Measurements from ENCODE around the gene CNTNAP2.

CNTNAP2 gene

DNA sequence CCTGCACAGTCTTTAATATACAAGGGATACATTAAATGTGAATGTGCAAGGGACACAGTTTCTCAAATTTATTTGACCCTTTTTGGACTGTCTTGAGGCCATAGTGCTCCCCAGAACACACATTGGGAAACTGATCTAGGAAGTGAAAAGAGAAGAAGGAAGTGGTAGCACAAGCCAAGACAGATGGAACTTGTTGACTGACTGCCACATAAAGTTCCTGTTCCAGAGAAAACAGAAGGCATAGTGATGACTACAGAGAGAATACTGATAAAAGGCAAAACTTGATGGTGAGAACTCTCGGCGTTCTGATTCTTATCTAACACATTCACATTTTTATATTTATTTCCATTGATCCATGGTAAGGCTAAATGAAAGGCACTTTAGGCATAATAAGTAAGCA, 1216.4 kb downstream of the CNTNAP2 start:
- no peaks in the 10 kb centered on the region for H3K4me1 ChIP-seq (ENCODE audit: control insufficient read depth, insufficient read depth, low read length, unreplicated experiment)
- no peaks in the 10 kb centered on the region for H3K36me3 ChIP-seq (ENCODE audit: insufficient read depth, low read length)
- H3K79me2 ChIP-seq (ENCODE audit: control insufficient read depth, insufficient read depth, low read length, unreplicated experiment) = no peaks in the 10 kb centered on the region
- no peak overlapping the region for H2AFZ ChIP-seq (ENCODE audit: low read length, unreplicated experiment)
- no peaks in the 10 kb centered on the region for H3K27me3 ChIP-seq (ENCODE audit: insufficient read depth, low read length)
- no peak overlapping the region for H3K4me3 ChIP-seq (ENCODE audit: low read depth, low read length)
- H3K27ac ChIP-seq (ENCODE audit: low read depth, low read length) = no peak overlapping the region

DNA sequence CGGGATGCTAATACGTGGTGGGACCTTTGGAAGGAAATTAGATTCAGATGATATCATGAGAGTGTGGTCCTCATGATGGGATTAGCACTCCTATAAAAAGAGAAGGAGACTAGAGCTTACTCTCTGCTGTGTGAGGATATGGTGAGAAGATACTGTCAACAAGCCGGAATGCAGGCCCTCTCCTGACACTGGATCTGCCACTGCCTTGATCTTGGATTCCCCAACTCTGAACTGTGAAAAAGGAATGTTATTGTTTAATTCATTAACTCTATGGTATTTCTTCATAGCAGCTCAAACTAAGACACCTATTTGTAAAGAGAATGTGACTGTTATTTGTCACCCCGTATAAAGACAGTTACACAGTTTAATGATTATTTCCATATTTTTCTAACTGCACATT, 1246.5 kb downstream of the CNTNAP2 start:
- no peak overlapping the region for H3K4me3 ChIP-seq (ENCODE audit: low read depth, low read length)
- no peak overlapping the region for H2AFZ ChIP-seq (ENCODE audit: low read length, unreplicated experiment)
- no peak overlapping the region for H3K27ac ChIP-seq (ENCODE audit: low read depth, low read length)
- no peaks in the 10 kb centered on the region for H3K4me1 ChIP-seq (ENCODE audit: control insufficient read depth, insufficient read depth, low read length, unreplicated experiment)
- no peaks in the 10 kb centered on the region for H3K36me3 ChIP-seq (ENCODE audit: insufficient read depth, low read length)
- no peaks in the 10 kb centered on the region for H3K79me2 ChIP-seq (ENCODE audit: control insufficient read depth, insufficient read depth, low read length, unreplicated experiment)
- no peaks in the 10 kb centered on the region for H3K27me3 ChIP-seq (ENCODE audit: insufficient read depth, low read length)

DNA sequence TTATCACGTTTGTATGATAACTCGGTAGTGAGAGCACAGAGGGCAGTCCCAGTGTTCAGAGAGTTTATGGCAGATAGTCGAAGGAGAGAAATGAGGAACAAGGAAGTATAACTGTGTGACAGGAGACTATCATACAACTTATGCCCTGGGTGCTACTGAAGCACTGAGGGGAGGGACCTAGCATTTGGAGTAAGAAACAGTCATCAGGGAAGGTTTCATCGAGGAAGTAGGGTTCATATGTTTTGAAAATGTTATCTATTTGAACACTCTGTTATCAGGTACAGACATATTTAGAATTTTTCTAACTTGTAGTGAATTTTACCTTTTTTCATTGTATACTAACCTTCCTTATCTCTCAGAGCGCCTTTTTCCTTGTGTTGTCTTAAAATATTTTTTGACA, 1259.6 kb downstream of the CNTNAP2 start:
- no peaks in the 10 kb centered on the region for H3K4me1 ChIP-seq (ENCODE audit: control insufficient read depth, insufficient read depth, low read length, unreplicated experiment)
- H2AFZ ChIP-seq (ENCODE audit: low read length, unreplicated experiment) = no peak overlapping the region
- H3K27ac ChIP-seq (ENCODE audit: low read depth, low read length) = no peak overlapping the region
- H3K4me3 ChIP-seq (ENCODE audit: low read depth, low read length) = no peak overlapping the region
- H3K79me2 ChIP-seq (ENCODE audit: control insufficient read depth, insufficient read depth, low read length, unreplicated experiment) = no peaks in the 10 kb centered on the region
- no peaks in the 10 kb centered on the region for H3K36me3 ChIP-seq (ENCODE audit: insufficient read depth, low read length)
- H3K27me3 ChIP-seq (ENCODE audit: insufficient read depth, low read length) = no peaks in the 10 kb centered on the region

DNA sequence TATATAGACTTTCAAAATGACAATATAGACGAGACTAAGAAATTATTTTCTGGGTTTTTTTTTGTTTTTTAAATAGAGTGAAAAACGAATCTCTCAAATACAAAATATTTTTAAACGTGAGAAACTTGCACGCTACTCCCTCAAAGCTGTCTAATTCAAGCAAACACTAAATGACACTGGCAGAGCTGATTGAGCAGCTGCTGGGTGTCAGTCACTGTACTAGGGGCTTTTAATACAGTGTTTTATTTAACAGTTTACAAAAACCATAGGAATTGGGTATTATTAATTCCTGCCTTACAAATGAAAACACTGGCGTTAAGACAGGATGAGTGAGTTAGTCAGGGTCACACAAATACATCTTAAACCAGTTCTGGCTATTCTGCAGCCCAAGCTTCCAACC, 1264.3 kb downstream of the CNTNAP2 start:
- no peaks in the 10 kb centered on the region for H3K36me3 ChIP-seq (ENCODE audit: insufficient read depth, low read length)
- no peak overlapping the region for H3K4me3 ChIP-seq (ENCODE audit: low read depth, low read length)
- H3K27ac ChIP-seq (ENCODE audit: low read depth, low read length) = no peak overlapping the region
- no peaks in the 10 kb centered on the region for H3K4me1 ChIP-seq (ENCODE audit: control insufficient read depth, insufficient read depth, low read length, unreplicated experiment)
- H3K27me3 ChIP-seq (ENCODE audit: insufficient read depth, low read length) = no peaks in the 10 kb centered on the region
- H2AFZ ChIP-seq (ENCODE audit: low read length, unreplicated experiment) = no peak overlapping the region
- no peaks in the 10 kb centered on the region for H3K79me2 ChIP-seq (ENCODE audit: control insufficient read depth, insufficient read depth, low read length, unreplicated experiment)

DNA sequence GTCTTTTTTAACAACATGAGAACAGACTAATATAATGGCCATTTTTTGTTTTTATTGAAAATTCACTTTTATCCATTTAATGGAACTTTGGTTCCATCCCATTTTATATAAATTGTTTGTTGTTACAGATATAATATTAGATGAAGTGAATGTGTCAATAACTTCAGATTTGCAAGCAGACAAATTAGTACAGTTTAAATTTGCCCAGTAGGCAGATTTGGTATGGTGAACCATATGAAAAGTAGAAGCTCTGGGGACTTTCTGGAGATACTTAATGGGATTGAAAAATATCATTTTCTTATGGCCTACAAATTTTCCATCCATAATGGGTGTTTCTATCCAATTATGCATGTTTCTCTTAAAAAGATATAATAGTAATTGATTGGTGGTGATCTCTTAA, 1277.7 kb downstream of the CNTNAP2 start:
- Histone ChIP-seq H3K27ac (ENCODE audit: low read depth, low read length) (no peak overlapping the region), H3K79me2 (ENCODE audit: control insufficient read depth, insufficient read depth, low read length, unreplicated experiment) (no peaks in the 10 kb centered on the region), H3K4me3 (ENCODE audit: low read depth, low read length) (no peak overlapping the region), H3K36me3 (ENCODE audit: insufficient read depth, low read length) (no peaks in the 10 kb centered on the region), H3K27me3 (ENCODE audit: insufficient read depth, low read length) (no peaks in the 10 kb centered on the region), H2AFZ (ENCODE audit: low read length, unreplicated experiment) (no peak overlapping the region), H3K4me1 (ENCODE audit: control insufficient read depth, insufficient read depth, low read length, unreplicated experiment) (no peaks in the 10 kb centered on the region)

DNA sequence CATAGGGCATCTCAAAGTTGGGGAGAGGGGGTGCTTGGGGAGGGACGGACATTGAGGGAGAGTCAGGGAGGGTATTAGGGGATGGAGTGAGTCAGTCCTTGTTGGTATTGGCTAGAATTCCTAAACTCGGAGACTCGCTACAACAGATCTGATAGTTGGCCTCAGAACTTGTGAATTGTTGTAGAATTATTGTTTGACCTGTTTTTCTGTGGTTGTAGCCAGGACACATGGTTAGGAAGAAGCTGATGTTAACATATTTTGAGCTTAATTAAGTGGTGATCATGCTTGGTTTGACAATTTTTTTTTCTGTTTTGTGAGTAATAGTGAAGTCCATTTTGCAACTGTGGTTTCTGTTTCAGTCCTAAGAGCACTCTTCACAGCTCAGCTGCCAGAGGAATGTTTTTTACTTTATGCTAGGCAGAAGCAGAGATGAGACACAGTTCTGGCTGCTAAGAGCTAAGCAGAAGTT, 1283.7 kb downstream of the CNTNAP2 start:
- Histone ChIP-seq H3K4me3 (ENCODE audit: low read depth, low read length) (peak overlapping the region; percentile 74), H3K79me2 (ENCODE audit: control insufficient read depth, insufficient read depth, low read length, unreplicated experiment) (no peaks in the 10 kb centered on the region), H3K27ac (ENCODE audit: low read depth, low read length) (peak overlapping the region; percentile 67), H2AFZ (ENCODE audit: low read length, unreplicated experiment) (peak overlapping the region; percentile 98), H3K36me3 (ENCODE audit: insufficient read depth, low read length) (no peaks in the 10 kb centered on the region), H3K27me3 (ENCODE audit: insufficient read depth, low read length) (no peaks in the 10 kb centered on the region), H3K4me1 (ENCODE audit: control insufficient read depth, insufficient read depth, low read length, unreplicated experiment) (peaks cover 17% of the 10 kb centered on the region)

DNA sequence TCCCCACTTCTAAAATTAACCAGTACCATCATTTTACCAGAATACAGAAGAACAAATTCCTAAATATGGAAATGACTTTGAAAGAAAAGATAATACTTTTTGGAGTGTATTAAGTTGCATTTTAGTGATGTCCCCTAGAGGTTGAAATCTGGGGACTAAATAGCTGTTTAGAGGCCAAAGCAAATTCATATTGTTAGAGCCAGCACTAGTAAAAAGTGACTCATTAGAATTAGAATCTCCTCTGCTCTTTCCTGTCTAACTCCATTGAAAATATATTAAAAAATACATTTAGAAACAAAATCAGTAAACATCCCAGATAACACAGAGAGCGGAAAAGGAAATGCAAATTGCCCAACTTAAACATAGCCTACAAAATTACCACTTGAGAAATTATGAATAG, 1284.3 kb downstream of the CNTNAP2 start:
- no peaks in the 10 kb centered on the region for H3K79me2 ChIP-seq (ENCODE audit: control insufficient read depth, insufficient read depth, low read length, unreplicated experiment)
- peaks cover 17% of the 10 kb centered on the region for H3K4me1 ChIP-seq (ENCODE audit: control insufficient read depth, insufficient read depth, low read length, unreplicated experiment)
- peak overlapping the region; percentile 74 for H3K4me3 ChIP-seq (ENCODE audit: low read depth, low read length)
- no peaks in the 10 kb centered on the region for H3K36me3 ChIP-seq (ENCODE audit: insufficient read depth, low read length)
- H3K27ac ChIP-seq (ENCODE audit: low read depth, low read length) = peak overlapping the region; percentile 67
- peak overlapping the region; percentile 98 for H2AFZ ChIP-seq (ENCODE audit: low read length, unreplicated experiment)
- H3K27me3 ChIP-seq (ENCODE audit: insufficient read depth, low read length) = no peaks in the 10 kb centered on the region

DNA sequence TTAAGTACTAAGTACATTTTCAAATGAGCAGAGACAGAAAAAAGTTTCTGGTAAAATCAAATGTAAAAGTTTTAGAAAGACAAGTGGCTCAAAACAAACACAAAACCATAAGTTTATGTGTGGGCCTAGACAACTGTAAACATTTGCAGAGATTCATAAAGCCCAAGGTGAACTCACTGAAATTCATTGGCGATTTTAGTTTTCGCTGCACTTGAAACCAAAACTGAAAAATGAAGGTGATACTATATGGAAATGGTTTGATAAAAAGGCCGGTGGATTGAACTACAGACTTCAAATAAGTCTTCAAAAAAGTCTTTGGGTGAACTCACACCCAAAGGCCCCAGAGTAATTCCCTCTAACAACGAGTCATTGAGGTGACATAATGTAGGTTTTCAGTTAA, 1289.0 kb downstream of the CNTNAP2 start:
- H3K4me1 ChIP-seq (ENCODE audit: control insufficient read depth, insufficient read depth, low read length, unreplicated experiment) = peaks cover 19% of the 10 kb centered on the region
- H3K27me3 ChIP-seq (ENCODE audit: insufficient read depth, low read length) = no peaks in the 10 kb centered on the region
- no peaks in the 10 kb centered on the region for H3K79me2 ChIP-seq (ENCODE audit: control insufficient read depth, insufficient read depth, low read length, unreplicated experiment)
- H3K4me3 ChIP-seq (ENCODE audit: low read depth, low read length) = no peak overlapping the region
- H2AFZ ChIP-seq (ENCODE audit: low read length, unreplicated experiment) = no peak overlapping the region
- no peaks in the 10 kb centered on the region for H3K36me3 ChIP-seq (ENCODE audit: insufficient read depth, low read length)
- no peak overlapping the region for H3K27ac ChIP-seq (ENCODE audit: low read depth, low read length)

DNA sequence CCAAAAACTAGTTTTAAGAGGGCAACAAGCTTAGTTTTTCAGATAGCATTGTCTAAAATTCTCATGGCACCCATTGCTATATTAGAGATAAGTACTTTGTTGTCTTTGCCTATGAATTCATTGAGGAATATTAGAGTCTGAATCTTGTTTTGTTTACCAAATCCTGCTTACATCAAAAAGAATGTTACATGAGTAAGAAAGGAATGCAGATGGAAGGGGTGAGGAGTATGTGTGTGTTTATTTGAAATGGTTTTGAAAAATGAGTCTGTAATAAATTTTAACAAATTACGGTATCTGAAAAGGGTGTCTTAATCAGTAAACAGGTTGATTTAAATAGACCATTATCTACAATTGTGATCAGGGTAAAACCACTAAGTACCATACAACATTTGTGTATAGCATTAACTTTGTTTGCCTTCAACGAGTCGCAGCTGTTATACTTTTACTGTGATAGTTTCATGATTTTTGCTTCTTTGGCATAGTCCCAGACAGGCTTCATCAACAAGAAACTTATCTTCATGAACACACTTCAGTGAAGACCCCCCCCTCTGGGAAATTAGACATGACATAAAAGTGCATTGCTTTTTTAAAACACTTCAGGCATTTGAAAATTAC, 1290.0 kb downstream of the CNTNAP2 start:
- Histone ChIP-seq H3K27ac (ENCODE audit: low read depth, low read length) (no peak overlapping the region), H2AFZ (ENCODE audit: low read length, unreplicated experiment) (peak overlapping the region; percentile 19), H3K36me3 (ENCODE audit: insufficient read depth, low read length) (no peaks in the 10 kb centered on the region), H3K4me3 (ENCODE audit: low read depth, low read length) (no peak overlapping the region), H3K79me2 (ENCODE audit: control insufficient read depth, insufficient read depth, low read length, unreplicated experiment) (no peaks in the 10 kb centered on the region), H3K4me1 (ENCODE audit: control insufficient read depth, insufficient read depth, low read length, unreplicated experiment) (peaks cover 20% of the 10 kb centered on the region), H3K27me3 (ENCODE audit: insufficient read depth, low read length) (no peaks in the 10 kb centered on the region)

DNA sequence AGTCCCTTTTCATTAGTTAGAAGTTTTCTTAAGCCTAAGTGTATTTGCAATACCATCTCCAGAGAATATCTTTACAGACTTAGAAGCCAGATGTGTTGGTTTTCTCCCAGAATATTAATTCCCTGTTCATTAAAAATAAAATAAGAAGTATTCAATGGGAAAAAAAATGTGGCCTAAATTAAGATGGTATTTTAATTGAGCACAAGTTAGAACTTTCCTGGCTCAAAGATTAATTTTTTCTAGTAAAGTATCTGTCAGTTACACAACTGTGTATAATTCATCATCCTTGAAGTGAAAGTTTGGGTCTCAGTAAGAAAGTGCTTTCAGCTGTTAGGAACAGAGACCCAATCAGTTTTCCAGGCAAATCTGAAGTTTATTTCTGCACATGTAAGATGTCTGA, 1294.5 kb downstream of the CNTNAP2 start:
- Histone ChIP-seq H3K36me3 (ENCODE audit: insufficient read depth, low read length) (no peaks in the 10 kb centered on the region), H3K4me1 (ENCODE audit: control insufficient read depth, insufficient read depth, low read length, unreplicated experiment) (peaks cover 45% of the 10 kb centered on the region), H3K4me3 (ENCODE audit: low read depth, low read length) (peak overlapping the region; percentile 28; the same call in 1 of the 2 replicates), H3K79me2 (ENCODE audit: control insufficient read depth, insufficient read depth, low read length, unreplicated experiment) (no peaks in the 10 kb centered on the region), H3K27ac (ENCODE audit: low read depth, low read length) (no peak overlapping the region), H2AFZ (ENCODE audit: low read length, unreplicated experiment) (peak overlapping the region; percentile 78), H3K27me3 (ENCODE audit: insufficient read depth, low read length) (no peaks in the 10 kb centered on the region)

DNA sequence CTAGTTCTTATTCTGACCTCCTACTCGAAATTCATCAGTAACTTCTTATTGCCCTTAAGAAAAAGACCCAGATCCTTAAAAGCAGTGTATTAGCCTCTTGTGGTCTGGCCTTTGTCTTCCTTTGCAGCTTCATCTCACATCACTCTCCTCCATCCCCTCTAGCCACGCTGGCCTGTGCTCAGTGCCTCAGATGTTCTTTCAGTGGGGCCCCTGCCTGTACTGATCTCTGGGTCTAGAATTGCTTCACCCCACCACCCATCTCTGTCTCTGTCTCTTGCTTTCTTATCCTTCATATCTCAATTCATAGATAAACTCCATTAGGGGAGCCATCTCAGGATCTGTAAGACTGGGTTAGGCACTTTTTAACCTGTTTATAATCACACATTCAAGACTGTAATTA, 1295.5 kb downstream of the CNTNAP2 start:
- Histone ChIP-seq H3K36me3 (ENCODE audit: insufficient read depth, low read length) (no peaks in the 10 kb centered on the region), H3K4me3 (ENCODE audit: low read depth, low read length) (no peak overlapping the region), H3K27me3 (ENCODE audit: insufficient read depth, low read length) (no peaks in the 10 kb centered on the region), H3K27ac (ENCODE audit: low read depth, low read length) (peak overlapping the region; percentile 75), H3K4me1 (ENCODE audit: control insufficient read depth, insufficient read depth, low read length, unreplicated experiment) (peaks cover 39% of the 10 kb centered on the region), H3K79me2 (ENCODE audit: control insufficient read depth, insufficient read depth, low read length, unreplicated experiment) (no peaks in the 10 kb centered on the region), H2AFZ (ENCODE audit: low read length, unreplicated experiment) (peak overlapping the region; percentile 78)
